Heart right ventricle (tissue), 16 donors: ENCODE measurements around the gene STK38. TPM values are rescaled to one million over a fixed set of nuclear protein-coding genes. Genes with fewer than 3 reads are reported as not detected.

Source experiments
- ATAC-seq, 8 donors: fragments of 200-7000 bp; cut with Tn5 transposase; one replicate each; pipeline ENCODE4 v1.9.1; 2020; ENCODE audit warnings: mild to moderate bottlenecking in 8 of 8, moderate library complexity in 8 of 8, moderate number of reproducible peaks in 1 of 8
- DNase-seq, 2 donors: peaks; one replicate each; pipeline ENCODE4 v3.0.0-alpha.2; 2020
- H3K27ac ChIP-seq, 10 donors: fragments of 200-600 bp; sonication (generic) in 2 of 10; one replicate each; pipeline versions ENCODE4 v1.5.0 to v1.8.0; 2020 to 2022; ENCODE audit warnings: mild to moderate bottlenecking in 3 of 10
- H3K27me3 ChIP-seq, 7 donors: fragments of 200-600 bp; one replicate each; pipeline ENCODE4 v1.8.0; 2021 to 2022; ENCODE audit warnings: mild to moderate bottlenecking in 2 of 7
- H3K36me3 ChIP-seq, 9 donors: fragments of 200-600 bp; sonication (generic) in 1 of 9; one replicate each; pipeline versions ENCODE4 v1.5.0 to v1.8.0; 2020 to 2022; ENCODE audit warnings: mild to moderate bottlenecking in 2 of 9
- H3K4me1 ChIP-seq, 9 donors: fragments of 200-600 bp; sonication (generic) in 1 of 9; one replicate each; pipeline versions ENCODE4 v1.5.0 to v1.8.0; 2020 to 2022; ENCODE audit warnings: mild to moderate bottlenecking in 4 of 9
- H3K4me3 ChIP-seq, 10 donors: fragments of 200-600 bp; sonication (generic) in 2 of 10; one replicate each; pipeline versions ENCODE4 v1.5.0 to v1.8.0; 2020 to 2022; ENCODE audit warnings: mild to moderate bottlenecking in 7 of 10, moderate library complexity in 2 of 10
- H3K9me3 ChIP-seq, 11 donors: fragments of 200-600 bp in 10 of 11; sonication (generic) in 2 of 11; one replicate each; pipeline versions ENCODE4 v1.5.0 to v1.8.0; 2013 to 2022; ENCODE audit warnings: mild to moderate bottlenecking in 2 of 11, control low read depth in 1 of 11, moderate library complexity in 1 of 11
- WGBS, 2 donors: extraction: QIAGEN DNeasy Blood & Tissue Kit; methylation state at CpG; one replicate each; pipeline ENCODE4 v1.1.7; 2013; ENCODE audit warnings: inconsistent platforms in 1 of 2; 5-methylcytosine and 5-hydroxymethylcytosine counted together
- intact Hi-C, 10 donors: fragments of 100-400 bp; cut with DNase I; formaldehyde crosslinking; loops; one replicate each; pipeline versions ENCODE4 v1.11.1 to v1.14.2; 2022
- polyA plus RNA-seq, 2 donors: library from polyadenylated mRNA; stranded (reverse); fragments of 200-250 nt; gene quantifications; one replicate each; pipeline ENCODE4 v1.2.3, GENCODE V29; 2013
- total RNA-seq, 10 donors: library from RNA; stranded (reverse); fragmentation: NEBNext Ultra II Directional in 3 of 10; extraction: Animal tissue kit (Norgen Biotek cat#: 25700) in 3 of 10; gene quantifications; one replicate each; pipeline versions ENCODE4 v1.2.1 to v1.2.4, GENCODE V29; 2021 to 2023
- TF ChIP-seq, protein P1 (sequence below), 9 donors: fragments of 200-600 bp; sonication (generic) in 2 of 9; IDR thresholded peaks; one replicate each; pipeline versions ENCODE4 v1.5.0 to v1.8.0; 2021 to 2022; ENCODE audit warnings: antibody characterized with exemption in 9 of 9, mild to moderate bottlenecking in 5 of 9, moderate library complexity in 1 of 9
- donor health status: Arrhythmogenic right ventricular cardiomyopathy.
- donor health status: ischemic (EF 13 %, LVEDD 7.1; RV severe dilation, severe dysfunction).
- donor health status: healthy with polysubstance abuse.
- donor health status: DM: no; HTN: yes; CAD: no.
- donor health status: DM: no; HTN: no; CAD: no.
- donor health status: ischemic (EF 25% LVEDD 6.9; RV normal size, moderate dysfunction).
- donor health status: ischemic (EF 25% LVEDD 5.7; RV mildly dilated, moderate dysfunction).
- donor health status: healthy.
- donor health status: DM: yes; HTN: yes; CAD: no.
- donor health status: Ischemic cardiomyopathy.
- donor health status: ischemic (EF 35%, LVEDD 5.7; RV mildly dilated, moderate dysfunction).
- donor health status: nonischemic (EF 11% LVEDD 7.7; RV severe dilation, severe dysfunction).
- donor health status: DM: yes; HTN: yes; CAD: no.
- donor health status: PGD.
- donor health status: ischemic (EF 29% LVEDD 5.4; RV normal size, mild dysfunction).
- donor health status: nonischemic (EF 23%, LVEDD 6.1; RV moderate dilation, normal function).

Gene STK38
- total and polyA plus RNA-seq, 12 donors = 12.9 to 23.8 (median 21.5) TPM

DNA sequence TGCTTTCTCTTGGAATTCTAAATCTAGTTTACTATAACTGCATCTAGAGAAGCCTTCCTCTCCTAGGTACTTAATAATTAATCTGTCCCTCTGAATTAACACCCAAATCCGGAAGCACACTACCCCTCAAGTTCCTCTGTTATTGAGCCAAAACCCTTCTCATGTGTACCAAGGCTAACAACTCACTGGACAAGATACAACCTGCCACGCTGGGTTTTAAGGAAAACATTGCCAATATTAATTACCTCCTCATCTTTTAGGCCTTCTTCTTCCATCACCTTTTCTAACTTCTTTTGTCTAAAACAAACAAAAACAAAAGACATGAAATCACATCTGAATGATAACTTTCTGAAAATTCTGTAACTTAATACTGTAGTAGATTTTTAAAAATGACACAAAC lies 21.9 kb downstream of the STK38 start:
- 96 to 98% methylated on average over 2 of the region's 2 CpGs for WGBS, 2 donors
- Histone ChIP-seq H3K36me3 (peaks cover 0 to 76% (median 43%) of the 10 kb centered on the region in 9 donors), H3K4me3 (no peak overlapping the region), H3K4me1 (peaks cover 5 to 37% (median 25%) of the 10 kb centered on the region in 9 donors), H3K27me3 (no peaks in the 10 kb centered on the region), H3K9me3 (no peaks in the 10 kb centered on the region), H3K27ac (no peak overlapping the region)
- intact Hi-C loops = no loop called here
- TF ChIP-seq, protein P1, sequence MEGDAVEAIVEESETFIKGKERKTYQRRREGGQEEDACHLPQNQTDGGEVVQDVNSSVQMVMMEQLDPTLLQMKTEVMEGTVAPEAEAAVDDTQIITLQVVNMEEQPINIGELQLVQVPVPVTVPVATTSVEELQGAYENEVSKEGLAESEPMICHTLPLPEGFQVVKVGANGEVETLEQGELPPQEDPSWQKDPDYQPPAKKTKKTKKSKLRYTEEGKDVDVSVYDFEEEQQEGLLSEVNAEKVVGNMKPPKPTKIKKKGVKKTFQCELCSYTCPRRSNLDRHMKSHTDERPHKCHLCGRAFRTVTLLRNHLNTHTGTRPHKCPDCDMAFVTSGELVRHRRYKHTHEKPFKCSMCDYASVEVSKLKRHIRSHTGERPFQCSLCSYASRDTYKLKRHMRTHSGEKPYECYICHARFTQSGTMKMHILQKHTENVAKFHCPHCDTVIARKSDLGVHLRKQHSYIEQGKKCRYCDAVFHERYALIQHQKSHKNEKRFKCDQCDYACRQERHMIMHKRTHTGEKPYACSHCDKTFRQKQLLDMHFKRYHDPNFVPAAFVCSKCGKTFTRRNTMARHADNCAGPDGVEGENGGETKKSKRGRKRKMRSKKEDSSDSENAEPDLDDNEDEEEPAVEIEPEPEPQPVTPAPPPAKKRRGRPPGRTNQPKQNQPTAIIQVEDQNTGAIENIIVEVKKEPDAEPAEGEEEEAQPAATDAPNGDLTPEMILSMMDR (IDR thresholded peaks at IDR 0.05) = no peak
- no peak for DNase-seq
- ATAC-seq = no peak

DNA sequence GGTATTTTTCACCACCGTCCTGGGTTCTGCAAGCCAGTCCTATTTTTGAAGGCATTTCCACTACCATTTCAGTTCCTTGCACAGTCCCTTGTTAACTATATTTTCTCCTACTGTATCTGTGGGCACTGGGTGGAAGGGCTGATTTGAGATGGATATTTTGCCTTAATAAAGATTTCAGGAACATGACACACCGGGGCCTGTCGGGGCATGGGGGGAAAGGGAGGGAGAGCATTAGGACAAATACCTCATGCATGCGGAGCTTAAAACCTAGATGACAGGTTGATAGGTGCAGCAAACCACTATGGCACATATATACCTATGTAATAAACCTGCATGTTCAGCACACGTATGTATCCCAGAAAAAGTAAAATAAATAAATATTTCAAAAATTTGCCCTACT lies 22.4 kb downstream of the STK38 start:
- intact Hi-C loops = no loop called here
- ATAC-seq (no peak), DNase-seq (no peak)
- H3K4me1 ChIP-seq = peaks cover 5 to 37% (median 25%) of the 10 kb centered on the region in 9 donors
- TF ChIP-seq, protein P1 (IDR thresholded peaks at IDR 0.05) = no peak
- H3K36me3 ChIP-seq = peaks cover 0 to 76% (median 46%) of the 10 kb centered on the region in 9 donors
- H3K27ac ChIP-seq = no peak overlapping the region
- no peaks in the 10 kb centered on the region for H3K9me3 ChIP-seq
- H3K27me3 ChIP-seq = no peaks in the 10 kb centered on the region
- no peak overlapping the region for H3K4me3 ChIP-seq
- 89 to 97% methylated on average over 5 of the region's 5 CpGs for WGBS, 2 donors

DNA sequence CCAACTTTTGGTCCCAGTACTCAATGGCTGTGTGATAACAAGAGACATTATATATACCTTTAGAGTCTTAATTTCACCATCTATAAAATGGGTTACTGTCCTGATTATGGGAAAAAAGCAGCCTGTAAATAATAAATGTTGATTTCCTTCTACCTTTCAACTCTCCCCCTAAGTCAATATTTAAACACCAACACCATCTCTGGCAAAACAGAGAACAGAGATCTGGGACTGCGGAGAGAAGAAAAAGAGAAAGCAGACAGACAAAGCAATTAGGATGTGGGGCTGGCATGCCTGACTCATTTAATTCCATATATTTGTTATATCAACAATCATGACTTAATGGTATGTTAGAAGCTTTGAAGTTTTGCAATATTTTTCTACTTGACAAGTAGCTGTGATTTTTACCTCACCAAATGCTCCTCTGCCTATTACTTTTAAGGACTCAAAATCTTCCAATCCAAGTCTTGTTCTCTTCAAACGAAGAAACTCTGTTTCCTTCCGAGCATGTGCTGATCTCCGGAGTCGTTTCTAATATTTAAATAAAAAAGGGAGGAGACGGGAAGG lies 23.3 kb downstream of the STK38 start:
- no peak for ATAC-seq
- H3K27ac ChIP-seq = no peak overlapping the region
- H3K36me3 ChIP-seq = peaks cover 0 to 78% (median 53%) of the 10 kb centered on the region in 9 donors
- WGBS, 2 donors = 90 to 92% methylated on average over 6 of the region's 6 CpGs
- intact Hi-C loops = no loop called here
- no peak overlapping the region for H3K4me3 ChIP-seq
- peaks cover 5 to 34% (median 19%) of the 10 kb centered on the region in 9 donors for H3K4me1 ChIP-seq
- TF ChIP-seq, protein P1 (IDR thresholded peaks at IDR 0.05) = no peak
- no peaks in the 10 kb centered on the region for H3K9me3 ChIP-seq
- DNase-seq = no peak
- no peaks in the 10 kb centered on the region for H3K27me3 ChIP-seq

DNA sequence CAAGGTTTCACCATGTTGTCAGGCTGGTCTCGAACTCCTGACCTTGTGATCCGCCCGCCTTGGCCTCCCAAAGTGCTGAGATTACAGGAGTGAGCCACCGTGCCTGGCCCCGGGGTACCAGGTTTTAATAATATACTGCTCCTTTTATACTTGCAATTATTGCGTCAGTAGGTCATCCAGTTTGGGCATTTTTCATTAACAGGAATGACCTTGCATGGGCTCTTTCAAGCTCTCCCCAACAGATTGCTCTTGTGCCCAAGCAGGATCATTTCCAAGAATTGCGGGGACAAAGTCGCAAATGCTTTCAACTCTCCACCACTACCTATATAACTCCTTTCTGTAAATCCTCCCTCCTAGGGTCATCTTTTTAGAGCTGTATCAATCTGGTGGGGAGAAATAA lies 23.8 kb downstream of the STK38 start:
- Histone ChIP-seq H3K36me3 (peaks cover 0 to 83% (median 53%) of the 10 kb centered on the region in 9 donors), H3K27ac (no peak overlapping the region), H3K4me1 (peaks cover under 1 to 29% (median 13%) of the 10 kb centered on the region in 9 donors), H3K27me3 (no peaks in the 10 kb centered on the region), H3K9me3 (no peaks in the 10 kb centered on the region), H3K4me3 (no peak overlapping the region)
- 92 to 94% methylated on average over 8 of the region's 8 CpGs for WGBS, 2 donors
- DNase-seq = no peak
- ATAC-seq = no peak
- TF ChIP-seq, protein P1 (IDR thresholded peaks at IDR 0.05) = no peak
- intact Hi-C loops = no loop called here
